ENCODE measurements around the gene NTSR2. TPM values are rescaled to one million over a fixed set of nuclear protein-coding genes. Genes with fewer than 3 reads are reported as not detected.
A peak's percentile ranks its signal among the peaks of the same experiment; 100 is the strongest.

NTSR2 gene
- total and polyA plus RNA-seq, 2 of the 8 experiments (the other 6 are each of a cell fraction or from before 2014, with no cell fraction given) = 0.05 TPM; not detected in 1

- Histone ChIP-seq H2BK12ac (ENCODE audit: low read depth, low read length) (no peak overlapping the region), H3K4me1 (replicated peaks in 1 of 4; ENCODE audit: control insufficient read depth in 3 of 4, insufficient read depth in 4 of 4, low read length in 3 of 4) (peaks cover 0 to 3% (median 0%) of the 10 kb centered on the region in 4 experiments; a peak in 2 of 7 replicates), H3K27me3 (replicated peaks in 1 of 4; ENCODE audit: control insufficient read depth in 3 of 4, extremely low read depth in 1 of 4, insufficient read depth in 3 of 4, low read length in 3 of 4) (peaks cover 0 to 2% (median 0%) of the 10 kb centered on the region in 4 experiments; a peak in 1 of 7 replicates), H2AFZ (ENCODE audit: low read length) (no peak overlapping the region), H3K79me2 (ENCODE audit: control insufficient read depth in 1 of 2, insufficient read depth in 2 of 2, low read length in 2 of 2) (no peaks in the 10 kb centered on the region), H3K4me2 (ENCODE audit: insufficient read depth in 1 of 2, low read depth in 2 of 2, low read length in 2 of 2) (peak overlapping the region; percentile 11 to 73; a peak in 2 of 4 replicates), H2BK20ac (ENCODE audit: low read length) (no peak overlapping the region), H2BK120ac (replicated peaks; ENCODE audit: low read depth, low read length) (no peak overlapping the region), H4K5ac (ENCODE audit: insufficient read length, low read depth, low read length) (no peak overlapping the region), H3K9ac (replicated peaks in 1 of 4; ENCODE audit: extremely low read depth in 1 of 4, low read depth in 3 of 4, low read length in 3 of 4) (no peak overlapping the region), H2BK5ac (ENCODE audit: low read depth, low read length) (no peak overlapping the region), H3K23me2 (ENCODE audit: low read depth, low read length) (no peaks in the 10 kb centered on the region), H3K27ac (ENCODE audit: low read depth, low read length) (no peak overlapping the region), H3K36me3 (ENCODE audit: control insufficient read depth in 2 of 4, insufficient read depth in 4 of 4, low read length in 3 of 4) (no peaks in the 10 kb centered on the region), H3K4me3 (ENCODE audit: extremely low read depth in 1 of 4, insufficient read depth in 2 of 4, low read depth in 3 of 4, low read length in 4 of 4) (peak overlapping the region in 1 of 4 experiments; percentile 49; a peak in 1 of 8 replicates), H3K23ac (ENCODE audit: insufficient read length) (no peak overlapping the region), H3K4ac (replicated peaks; ENCODE audit: insufficient read length, low read depth, low read length) (no peak overlapping the region), H4K91ac (replicated peaks; ENCODE audit: insufficient read length, low read length) (no peak overlapping the region), H3K9me3 (ENCODE audit: insufficient read depth in 2 of 2, low read depth in 1 of 2, low read length in 1 of 2) (no peaks in the 10 kb centered on the region), H4K20me1 (replicated peaks in 1 of 2; ENCODE audit: control insufficient read depth in 1 of 2, insufficient read depth in 2 of 2, low read length in 2 of 2) (no peaks in the 10 kb centered on the region), H3K56ac (replicated peaks; ENCODE audit: insufficient read length, low read depth, low read length) (no peak overlapping the region), H3K79me1 (ENCODE audit: low read depth, low read length) (no peaks in the 10 kb centered on the region), H3K14ac (ENCODE audit: insufficient read length) (no peak overlapping the region), H2AK5ac (ENCODE audit: low read depth, low read length) (no peak overlapping the region), H3K18ac (ENCODE audit: extremely low read depth, low read length) (no peak overlapping the region), H2BK15ac (ENCODE audit: low read length) (no peak overlapping the region), H4K8ac (ENCODE audit: extremely low read depth, insufficient read depth, low read length) (no peak overlapping the region)
- no peak for DNase-seq (ENCODE audit: low read depth in 1 of 2, low spot score in 2 of 2)
- WGBS, 2 experiments (ENCODE audit: extremely low coverage in 1 of 2, insufficient coverage in 1 of 2, insufficient read length in 1 of 2, insufficient replicate concordance in 2 of 2, low coverage in 1 of 2, low lambda C conversion rate in 2 of 2, missing lambda C conversion rate in 1 of 2) = 78% methylated on average over 9 of the region's 9 CpGs; no CpG with 5 or more reads in 1 of the 2 experiments
- CTCF ChIA-PET (ENCODE audit: partially characterized antibody) = interaction anchor here (0.6 to 4.1 kb wide), 38 partner anchors 8 to 185 kb away, joined by 3 to 70 read pairs (median 4); partner anchors contain the start of genes GREB1 and LPIN1
- FAIRE-seq = no peak
- POLR2A ChIA-PET (ENCODE audit: partially characterized antibody) = no interaction called here
Observed at GRCh38 chr2:11687736-11688135, 17.7 kb upstream of the NTSR2 start.
